ENCODE results near the gene PIP5K1C. TPM values are rescaled to one million over a fixed set of nuclear protein-coding genes. Genes with fewer than 3 reads are reported as not detected.

Gene PIP5K1C
- polyA plus RNA-seq, 1 donor from 2014 or later, result 7.1 TPM

- Histone ChIP-seq H3K36me3 (ENCODE audit: insufficient read depth, low read length) (no peaks in the 10 kb centered on the region), H3K4me3 (ENCODE audit: low read length) (no peak overlapping the region), H3K4me2 (ENCODE audit: low read length) (no peak overlapping the region), H3K9me2 (ENCODE audit: insufficient read depth, low read length) (no peaks in the 10 kb centered on the region), H3K9ac (ENCODE audit: low read length) (no peak overlapping the region), H3K9me3 (ENCODE audit: low read length) (no peaks in the 10 kb centered on the region), H3F3A (ENCODE audit: insufficient read depth, low read length, poor library complexity, severe bottlenecking) (no peaks in the 10 kb centered on the region), H3K27me3 (ENCODE audit: insufficient read depth, low read depth, low read length) (no peaks in the 10 kb centered on the region), H2AFZ (ENCODE audit: low read depth, low read length) (no peak overlapping the region), H3K27ac (ENCODE audit: low read length) (no peak overlapping the region), H3K79me2 (replicated peaks; ENCODE audit: insufficient read depth, low read length) (no peaks in the 10 kb centered on the region), H4K20me1 (ENCODE audit: insufficient read depth) (no peaks in the 10 kb centered on the region)
- TF ChIP-seq REST (IDR thresholded peaks at IDR 0.05; ENCODE audit: borderline replicate concordance) (no peak), MXI1 (conservative IDR thresholded peaks at IDR 0.05; ENCODE audit: poor library complexity, severe bottlenecking) (no peak), TAF1 (IDR thresholded peaks at IDR 0.05; ENCODE audit: low read depth) (no peak), RAD21 (conservative IDR thresholded peaks at IDR 0.05) (no peak), EP300 (conservative IDR thresholded peaks at IDR 0.05; ENCODE audit: poor library complexity, severe bottlenecking) (no peak), CTCF (IDR thresholded peaks at IDR 0.05; ENCODE audit: poor library complexity, severe bottlenecking) (no peak), EZH2 (IDR thresholded peaks at IDR 0.05; ENCODE audit: borderline replicate concordance, insufficient read depth, low read length, poor library complexity, severe bottlenecking) (no peak), SMC3 (conservative IDR thresholded peaks at IDR 0.05; ENCODE audit: poor library complexity) (no peak), POLR2AphosphoS5 (IDR thresholded peaks at IDR 0.05) (no peak)
Measured at GRCh38 chr19:3738477-3739220, 38.4 kb upstream of the PIP5K1C start.

- H3K4me2 ChIP-seq (ENCODE audit: low read length), result no peak overlapping the region
- no peak overlapping the region for H3K9ac ChIP-seq (ENCODE audit: low read length)
- no peak overlapping the region for H3K27ac ChIP-seq (ENCODE audit: low read length)
- H3K79me2 ChIP-seq (replicated peaks; ENCODE audit: insufficient read depth, low read length), result no peaks in the 10 kb centered on the region
- no peak overlapping the region for H3K4me3 ChIP-seq (ENCODE audit: low read length)
- no peak for TF ChIP-seq EZH2 (IDR thresholded peaks at IDR 0.05; ENCODE audit: borderline replicate concordance, insufficient read depth, low read length, poor library complexity, severe bottlenecking)
- TF ChIP-seq CTCF (IDR thresholded peaks at IDR 0.05; ENCODE audit: poor library complexity, severe bottlenecking), result no peak
- no peak for TF ChIP-seq MXI1 (conservative IDR thresholded peaks at IDR 0.05; ENCODE audit: poor library complexity, severe bottlenecking)
- TF ChIP-seq RAD21 (conservative IDR thresholded peaks at IDR 0.05), result no peak
- no peak for TF ChIP-seq REST (IDR thresholded peaks at IDR 0.05; ENCODE audit: borderline replicate concordance)
- no peak for TF ChIP-seq EP300 (conservative IDR thresholded peaks at IDR 0.05; ENCODE audit: poor library complexity, severe bottlenecking)
- no peak for TF ChIP-seq TAF1 (IDR thresholded peaks at IDR 0.05; ENCODE audit: low read depth)
- TF ChIP-seq POLR2AphosphoS5 (IDR thresholded peaks at IDR 0.05), result no peak
- no peak for TF ChIP-seq SMC3 (conservative IDR thresholded peaks at IDR 0.05; ENCODE audit: poor library complexity)
- no peaks in the 10 kb centered on the region for H3K9me2 ChIP-seq (ENCODE audit: insufficient read depth, low read length)
- H3K36me3 ChIP-seq (ENCODE audit: insufficient read depth, low read length), result no peaks in the 10 kb centered on the region
- no peak overlapping the region for H2AFZ ChIP-seq (ENCODE audit: low read depth, low read length)
- no peaks in the 10 kb centered on the region for H3F3A ChIP-seq (ENCODE audit: insufficient read depth, low read length, poor library complexity, severe bottlenecking)
- no peaks in the 10 kb centered on the region for H3K27me3 ChIP-seq (ENCODE audit: insufficient read depth, low read depth, low read length)
- H4K20me1 ChIP-seq (ENCODE audit: insufficient read depth), result no peaks in the 10 kb centered on the region
- no peaks in the 10 kb centered on the region for H3K9me3 ChIP-seq (ENCODE audit: low read length)
Measured at GRCh38 chr19:3737487-3738205, 37.4 kb upstream of the PIP5K1C start.
